ENCODE measurements around the gene GOLGA6D.
"Not testable (repeated sequence)": the region's sequence is repeated elsewhere in the genome, so short reads cannot be mapped to it uniquely, and the experiment has no call there.

The GOLGA6D gene

DNA sequence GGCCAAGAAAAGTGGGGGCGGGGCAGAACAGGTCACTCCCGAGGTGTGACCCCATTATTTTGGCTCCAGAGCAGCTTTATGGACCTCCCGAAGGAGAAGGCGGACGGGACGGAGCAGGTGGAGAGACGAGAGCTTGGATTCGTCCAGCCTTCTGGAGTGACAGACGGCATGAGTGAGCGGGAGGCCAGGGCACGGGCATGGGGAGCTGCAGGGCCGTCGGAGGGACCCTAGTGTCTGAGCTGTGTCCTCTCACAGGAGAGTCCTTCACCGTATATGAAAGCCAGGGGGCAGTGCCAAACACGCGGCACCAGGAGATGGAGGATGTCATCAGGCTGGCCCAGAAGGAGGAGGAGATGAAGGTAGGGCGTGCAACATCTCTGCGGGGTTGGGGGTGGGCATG, 11.0 kb downstream of the GOLGA6D start:
- DNase-seq, result not testable (repeated sequence)

DNA sequence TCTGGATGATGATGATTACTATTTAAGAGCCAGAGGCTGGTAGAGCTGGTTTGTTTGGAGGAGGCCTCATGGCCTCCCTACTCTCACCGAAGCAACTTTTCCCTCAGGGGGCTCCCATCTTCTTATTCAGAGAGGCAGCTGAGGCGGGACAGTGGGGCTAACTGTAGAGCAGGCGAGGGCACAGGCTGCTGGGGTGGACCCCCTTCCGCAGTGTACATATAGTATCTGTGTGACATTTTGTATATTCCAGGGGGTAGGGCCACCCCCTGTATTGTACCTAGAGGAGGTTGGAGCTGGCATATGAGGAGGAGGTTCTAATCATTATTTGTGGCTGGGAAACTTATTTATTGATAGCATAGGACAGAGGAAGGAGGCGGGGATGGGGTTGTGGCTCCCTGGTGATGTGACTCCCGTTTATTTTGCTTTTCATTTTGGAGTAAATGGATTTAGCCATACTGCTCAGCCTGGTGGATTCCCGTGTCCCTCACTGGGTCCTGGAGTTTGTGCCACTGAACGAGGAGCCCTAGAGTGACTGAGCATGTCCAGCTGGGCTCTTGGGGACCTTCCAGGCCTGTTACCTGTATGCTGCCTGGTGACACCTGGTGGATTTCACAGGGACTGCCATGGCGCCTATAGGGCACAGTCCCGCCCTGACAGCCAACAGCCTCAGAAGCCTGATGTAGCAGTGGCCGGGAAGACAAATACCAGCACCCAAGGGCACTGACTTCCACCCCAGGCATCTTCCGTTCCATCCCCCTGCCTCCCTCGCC, 16.1 kb downstream of the GOLGA6D start:
- DNase-seq, result not testable (repeated sequence)

- not testable (repeated sequence) for DNase-seq
Observed at GRCh38 chr15:75299311-75299688, 16.7 kb downstream of the GOLGA6D start.

- DNase-seq, result not testable (repeated sequence)
Observed at GRCh38 chr15:75300026-75300425, 17.4 kb downstream of the GOLGA6D start.

- DNase-seq, result no peak
Observed at GRCh38 chr15:75302318-75302717, 19.7 kb downstream of the GOLGA6D start.

GRCh38 chr15:75302753-75303152, 20.1 kb downstream of the GOLGA6D start:
- not testable (repeated sequence) for DNase-seq

- no peak for DNase-seq
Observed at GRCh38 chr15:75306188-75306587, 23.6 kb downstream of the GOLGA6D start.

DNA sequence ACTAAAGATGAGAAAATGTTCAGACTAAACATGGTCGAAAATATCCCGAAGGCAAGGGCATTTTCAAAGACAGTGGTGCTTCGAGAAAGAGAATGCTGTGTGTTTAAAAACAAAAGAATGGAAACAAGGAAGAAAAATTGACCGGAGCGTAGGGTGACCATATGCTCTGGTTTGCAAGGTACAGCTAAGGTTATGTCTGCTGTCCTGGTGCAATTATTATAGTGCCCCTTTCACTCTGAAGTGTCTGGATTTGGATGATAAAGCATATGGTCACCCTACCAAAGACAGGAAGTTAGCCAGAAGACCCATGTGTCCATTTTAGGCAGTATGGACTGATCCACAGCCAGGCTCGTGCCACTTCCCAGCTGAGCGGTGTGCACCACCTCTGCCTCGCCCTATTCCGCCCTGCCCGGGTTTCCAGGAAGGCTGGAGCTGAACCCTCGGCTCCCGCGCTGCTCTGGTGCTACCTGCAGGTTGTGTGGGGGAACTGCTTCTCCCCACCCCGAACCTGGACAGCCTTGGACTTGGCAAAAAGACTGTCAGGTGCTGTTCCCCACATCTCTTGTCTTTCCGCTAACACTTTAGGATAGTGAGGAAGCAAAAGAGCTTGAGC, 25.2 kb downstream of the GOLGA6D start:
- DNase-seq, result no peak

- no peak for DNase-seq
Observed at GRCh38 chr15:75309711-75310110, 27.1 kb downstream of the GOLGA6D start.

- DNase-seq, result not testable (repeated sequence)
Observed at GRCh38 chr15:75312548-75312947, 29.9 kb downstream of the GOLGA6D start.

DNA sequence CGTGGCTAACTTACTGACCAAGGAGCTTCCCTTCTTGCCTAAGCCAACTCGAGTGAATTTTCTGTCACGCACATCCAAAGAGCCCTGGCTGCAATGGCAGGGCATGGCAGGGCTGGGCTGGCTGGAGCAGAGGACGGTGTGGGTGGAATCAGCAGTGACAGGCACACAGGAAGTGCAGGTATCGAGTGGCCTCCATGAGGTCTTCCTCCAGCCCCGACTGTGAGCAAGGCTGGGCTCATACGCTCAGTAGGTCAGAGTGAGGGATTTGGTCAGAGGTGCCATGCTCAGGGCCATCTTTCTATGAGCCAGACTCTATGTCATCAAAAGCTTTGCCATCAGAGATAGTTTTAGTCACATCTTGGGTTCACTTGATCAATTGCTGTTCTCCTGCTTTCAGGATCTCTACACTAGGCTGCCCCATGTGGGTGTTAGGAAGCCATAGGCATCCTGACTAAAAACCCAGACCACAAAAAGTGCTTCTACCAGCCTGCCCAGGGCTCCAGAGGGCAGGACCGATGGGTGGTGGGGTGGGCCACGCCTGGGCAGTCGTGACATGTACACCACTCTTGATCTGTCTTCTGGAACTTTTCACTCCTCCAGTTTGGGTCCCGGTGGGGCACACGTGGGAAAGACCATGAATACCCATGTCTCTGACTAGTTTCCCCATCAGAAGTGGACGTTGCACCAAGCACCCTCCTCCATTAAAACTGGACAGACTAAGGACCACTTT, 30.6 kb downstream of the GOLGA6D start:
- DNase-seq, result no peak

DNA sequence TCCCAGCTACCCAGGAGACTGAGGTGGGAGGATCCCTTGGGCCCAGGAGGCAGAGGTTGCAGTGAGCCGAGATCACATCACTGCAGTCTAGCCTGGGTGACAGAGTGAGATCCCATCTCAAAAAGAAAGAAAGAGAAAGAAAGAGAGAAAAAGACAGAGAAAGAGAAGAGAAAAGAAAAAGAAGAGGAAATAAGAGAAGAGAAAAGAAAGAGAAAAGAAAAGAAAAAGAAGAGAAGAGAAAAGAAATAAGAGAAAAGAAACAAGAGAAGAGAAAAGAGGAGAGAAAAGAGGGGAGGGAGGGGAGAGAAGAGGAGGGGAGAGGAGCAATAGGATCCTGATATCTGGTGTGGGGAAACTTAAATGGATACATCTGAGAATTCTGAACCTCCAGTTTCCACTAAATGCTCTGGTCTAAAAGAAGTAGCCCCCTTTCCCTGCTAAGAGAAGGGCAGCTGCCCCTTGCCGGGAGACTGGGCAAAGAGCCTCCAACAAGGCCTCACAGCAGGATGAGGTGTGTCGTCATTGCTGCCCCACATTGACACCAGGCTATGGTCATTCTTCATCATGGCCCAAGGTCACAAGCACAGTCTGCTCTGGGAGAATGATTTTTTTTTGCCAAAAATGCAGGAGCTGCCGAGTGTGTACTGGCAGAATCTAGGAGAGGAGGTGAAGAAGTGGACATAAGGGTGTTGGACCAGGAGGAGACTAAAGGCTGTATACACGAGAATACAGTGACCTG, 32.1 kb downstream of the GOLGA6D start:
- DNase-seq, result no peak

DNA sequence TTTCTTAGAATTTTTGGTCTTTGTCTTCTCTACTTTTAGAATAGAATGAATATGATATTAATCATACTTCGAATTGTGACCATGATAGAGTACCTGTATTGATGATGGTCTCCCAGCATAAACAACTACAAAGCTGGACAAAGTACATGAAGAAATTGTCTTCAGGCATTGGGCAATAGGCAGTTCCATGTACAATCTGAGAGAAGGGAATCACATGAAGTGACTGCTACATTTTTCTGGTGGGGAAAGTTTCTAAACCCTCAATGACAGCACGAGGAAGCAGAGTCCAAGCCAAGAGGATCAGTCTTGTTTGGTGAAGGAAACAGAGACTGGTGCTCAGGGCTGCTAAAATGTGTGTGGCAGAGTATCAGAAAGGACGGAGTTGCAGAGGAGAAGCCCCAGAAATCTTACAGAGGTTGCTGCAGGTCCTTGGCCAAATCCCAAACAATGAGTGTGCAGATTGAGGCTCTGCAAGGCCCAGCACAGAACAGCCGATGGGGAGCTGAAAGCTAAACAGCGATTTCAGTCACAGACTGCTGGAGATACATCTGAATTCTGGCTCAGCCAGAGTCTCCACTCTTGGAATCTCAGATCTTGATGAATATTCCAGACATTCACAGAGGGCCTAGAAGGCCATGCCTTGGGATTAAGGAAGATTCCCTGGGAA, 36.7 kb downstream of the GOLGA6D start:
- DNase-seq, result not testable (repeated sequence)

- no peak for DNase-seq
Observed at GRCh38 chr15:75321711-75322110, 39.1 kb downstream of the GOLGA6D start.

- DNase-seq, result no peak
Observed at GRCh38 chr15:75325922-75326321, 43.3 kb downstream of the GOLGA6D start.

- DNase-seq, result no peak
Observed at GRCh38 chr15:75327005-75327404, 44.4 kb downstream of the GOLGA6D start.

DNA sequence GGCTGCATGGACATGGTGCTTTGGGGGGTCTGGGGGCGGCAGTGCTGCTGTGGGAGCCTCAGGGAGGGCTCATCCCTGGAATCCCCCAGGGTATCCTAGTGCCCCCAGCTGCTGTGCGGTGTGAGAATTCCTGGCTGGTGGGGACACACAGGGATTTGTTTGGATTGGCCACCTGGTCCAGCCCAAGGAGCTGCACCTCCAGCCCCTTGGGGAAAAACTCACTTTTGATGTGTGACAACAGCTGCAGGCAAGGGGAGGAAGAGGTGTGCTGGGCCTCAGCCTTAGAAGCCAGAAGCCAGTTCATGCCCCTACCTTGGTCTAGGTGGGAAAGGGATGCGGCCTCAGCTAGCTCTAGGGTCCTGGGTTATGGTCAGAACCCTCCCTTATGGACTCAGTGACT, 44.9 kb downstream of the GOLGA6D start:
- DNase-seq, result no peak

DNA sequence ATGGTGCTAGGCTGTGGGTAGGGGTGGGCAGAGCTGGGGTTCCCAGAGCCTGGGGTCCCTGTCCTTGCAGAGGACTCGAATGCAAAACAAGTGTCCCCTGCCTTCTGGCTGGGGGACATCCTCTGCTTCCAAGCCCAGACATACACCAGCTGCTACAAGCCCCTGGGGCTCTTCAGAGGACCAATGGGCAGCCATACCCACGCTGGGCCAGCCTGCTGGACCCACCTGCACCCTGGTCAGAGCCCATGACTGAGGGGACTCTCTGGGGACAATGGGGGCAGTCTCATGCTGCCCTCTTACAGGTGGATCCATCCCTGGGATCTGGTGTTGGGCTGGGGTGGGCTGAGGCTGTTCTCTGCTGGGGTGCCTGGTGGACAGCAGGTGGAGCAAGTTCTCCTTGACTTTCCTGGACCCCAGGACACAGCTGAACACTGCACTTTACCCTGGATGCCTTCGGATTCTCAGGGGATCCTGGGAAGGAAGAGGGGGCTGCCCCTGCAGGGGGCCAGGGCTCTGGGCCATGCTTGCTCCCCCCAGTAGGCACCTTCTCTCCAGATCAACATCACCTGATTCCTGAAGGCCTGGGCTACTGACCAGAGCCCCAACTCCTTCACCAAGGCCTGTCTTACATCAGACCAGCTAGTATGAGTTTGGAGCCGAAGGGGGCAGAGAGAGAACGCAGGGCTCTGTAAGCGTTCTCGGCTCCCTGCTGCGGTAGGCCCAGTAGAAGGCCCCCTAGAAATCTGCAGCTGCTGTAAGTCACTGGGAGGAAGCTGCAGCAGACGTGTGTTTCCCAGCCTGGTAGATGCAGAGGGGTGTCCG, 46.1 kb downstream of the GOLGA6D start:
- DNase-seq, result no peak

DNA sequence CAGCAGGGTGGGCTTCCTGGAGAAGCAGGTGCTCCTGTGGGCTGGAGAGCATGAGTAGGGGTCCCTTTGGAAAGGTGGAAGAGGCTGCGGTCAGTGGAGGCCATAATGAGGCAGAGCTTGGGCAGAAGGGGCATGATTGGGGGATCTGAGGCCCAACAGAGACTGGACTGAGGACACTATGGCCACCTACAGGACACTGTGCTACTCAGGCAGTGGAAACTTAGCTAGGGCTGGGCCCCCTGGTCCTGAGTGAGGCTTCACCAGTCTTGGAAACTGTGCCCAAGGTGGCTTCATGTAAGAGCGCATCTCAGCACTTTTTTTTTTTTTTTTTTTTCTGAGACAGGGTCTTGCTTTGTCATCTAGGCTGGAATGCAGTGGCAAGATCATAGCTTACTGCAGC, 46.9 kb downstream of the GOLGA6D start:
- DNase-seq, result no peak

- not testable (repeated sequence) for DNase-seq
Observed at GRCh38 chr15:75332093-75332492, 49.5 kb downstream of the GOLGA6D start.

DNA sequence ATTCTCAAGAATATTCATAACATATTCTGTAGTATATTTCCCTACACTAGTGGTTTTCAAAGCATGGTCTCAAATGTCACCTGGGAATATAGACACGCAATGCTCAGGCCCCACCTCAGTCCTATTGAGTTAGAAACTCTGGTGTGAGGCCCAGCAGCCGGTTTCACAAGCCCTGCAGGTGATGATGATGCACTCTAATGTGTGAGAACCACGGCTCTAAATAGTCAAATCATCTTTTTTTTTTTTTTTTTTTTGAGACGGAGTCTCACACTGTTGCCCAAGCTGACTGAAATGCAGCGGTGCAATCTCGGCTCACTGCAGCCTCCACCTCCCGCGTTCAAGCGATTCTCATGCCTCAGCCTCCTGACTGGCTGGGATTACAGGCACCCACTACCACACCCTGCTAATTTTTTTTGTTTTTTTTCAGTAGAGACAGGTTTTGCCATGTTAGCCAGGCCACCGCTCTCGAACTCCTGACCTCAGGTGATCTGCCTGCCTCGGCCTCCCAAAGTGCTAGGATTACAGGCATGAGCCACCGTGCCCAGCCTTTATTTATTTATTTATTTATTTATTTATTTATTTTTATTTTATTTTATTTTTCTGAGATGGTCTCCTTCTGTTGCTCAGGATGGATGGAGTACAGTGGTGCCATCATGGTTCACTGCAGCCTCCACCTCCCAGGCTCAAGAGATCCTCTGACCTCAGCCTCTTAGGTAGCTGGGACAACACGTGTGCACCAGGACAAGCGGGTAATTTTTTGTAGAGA, 51.2 kb downstream of the GOLGA6D start:
- not testable (repeated sequence) for DNase-seq
